WERI-Rb-1 (cell line): ENCODE measurements around the gene UBL3.

Source experiments
- DNase-seq: peaks from one replicate; pipeline ENCODE4 v3.0.0-alpha.2; 2020
- H3K27ac ChIP-seq: fragments of 250-450 bp; sonication (Bioruptor Pico); 2 replicates; pipeline ENCODE4 v1.5.1; 2020; ENCODE audit warnings: mild to moderate bottlenecking, moderate library complexity
- H3K27me3 ChIP-seq: fragments of 250-450 bp; sonication (Bioruptor Pico); 2 replicates; pipeline ENCODE4 v1.5.1; 2021; ENCODE audit warnings: mild to moderate bottlenecking, low read depth, moderate library complexity; ENCODE audit not compliant: insufficient read depth, severe bottlenecking
- H3K36me3 ChIP-seq: fragments of 250-450 bp; sonication (Bioruptor Pico); 2 replicates; pipeline ENCODE4 v1.5.1; 2020; ENCODE audit warnings: mild to moderate bottlenecking, moderate library complexity
- H3K4me3 ChIP-seq: 2 replicates; pipeline ENCODE4 v1.5.1; 2011; ENCODE audit warnings: low read depth, mild to moderate bottlenecking, control low read depth, low read length
- H3K9me3 ChIP-seq: fragments of 250-450 bp; sonication (Bioruptor Pico); 2 replicates; pipeline ENCODE4 v1.5.1; 2021; ENCODE audit warnings: mild to moderate bottlenecking, moderate library complexity; ENCODE audit not compliant: severe bottlenecking
- CTCF ChIP-seq: IDR thresholded peaks from 2 replicates; pipeline ENCODE4 v1.5.1; 2011; ENCODE audit warnings: low read depth, mild to moderate bottlenecking, control low read depth, inconsistent platforms, low read length

UBL3 gene

DNA sequence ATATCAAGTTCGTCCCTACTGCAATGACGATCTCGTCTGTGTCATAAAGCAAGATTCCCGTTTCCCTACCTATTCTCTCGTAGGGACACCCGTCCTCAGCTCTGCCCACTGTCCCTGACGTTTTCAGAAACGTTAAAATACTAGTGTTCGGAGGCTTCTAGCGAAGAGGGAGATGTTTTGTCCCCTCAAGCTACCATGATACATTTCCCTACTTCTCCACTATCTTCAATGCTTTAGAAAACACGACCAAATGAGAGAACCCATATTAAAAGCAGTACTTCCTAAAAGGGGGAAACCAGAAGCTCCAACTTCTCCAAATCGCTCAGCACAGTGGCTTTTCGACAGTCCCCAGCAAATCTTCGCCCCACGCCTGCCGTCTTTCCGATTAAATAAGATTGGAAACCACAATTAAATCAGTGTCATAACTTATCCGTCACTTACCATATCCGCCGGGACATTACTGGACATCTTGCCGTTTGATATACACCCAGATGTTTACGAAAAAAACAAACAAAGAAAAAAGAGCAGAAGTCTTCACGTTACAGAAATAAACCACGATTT, 1.3 kb downstream of the UBL3 start:
- no peak for DNase-seq
- peak overlapping the region; percentile 92; the same call in 1 of the 2 replicates for H3K27ac ChIP-seq

DNA sequence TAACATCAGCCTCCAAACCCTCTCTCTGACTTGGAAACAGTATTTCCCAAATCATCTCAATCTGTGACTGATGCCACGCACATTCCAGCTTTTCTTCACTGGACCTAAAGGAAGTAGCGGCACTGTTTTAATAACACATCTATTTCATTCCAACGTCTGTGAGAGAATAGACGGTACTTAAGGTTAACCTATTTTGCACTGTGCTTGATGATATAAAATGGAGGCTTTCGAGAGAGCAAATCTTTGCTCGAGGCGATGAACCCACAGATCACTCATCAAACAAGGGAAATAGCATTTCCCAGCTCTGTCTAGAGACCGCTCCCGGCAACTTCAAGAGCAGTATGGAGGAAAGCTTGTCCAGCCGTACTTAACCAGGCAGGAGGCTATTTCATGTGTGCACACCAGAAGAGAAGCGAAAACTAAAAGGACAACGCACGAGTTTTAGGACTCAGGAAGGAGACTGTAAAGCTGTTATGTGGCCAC, 2.9 kb downstream of the UBL3 start:
- no peak for DNase-seq

More for the DNA sequence above, 1.3 kb downstream of the UBL3 start:
- TF ChIP-seq CTCF = no peak
- no peaks in the 10 kb centered on the region for H3K9me3 ChIP-seq
- H3K4me3 ChIP-seq = peak overlapping the region; percentile 76
- no peaks in the 10 kb centered on the region for H3K27me3 ChIP-seq
- H3K36me3 ChIP-seq = no peaks in the 10 kb centered on the region

GRCh38 chr13:29846475-29847256, 3.8 kb downstream of the UBL3 start:
- H3K27ac ChIP-seq = no peak overlapping the region
- no peak for DNase-seq

More for the DNA sequence above, 2.9 kb downstream of the UBL3 start:
- no peaks in the 10 kb centered on the region for H3K9me3 ChIP-seq
- no peak overlapping the region for H3K4me3 ChIP-seq
- no peaks in the 10 kb centered on the region for H3K36me3 ChIP-seq
- H3K27ac ChIP-seq = no peak overlapping the region
- H3K27me3 ChIP-seq = no peaks in the 10 kb centered on the region
- TF ChIP-seq CTCF = no peak

GRCh38 chr13:29845440-29846056, 4.9 kb downstream of the UBL3 start:
- no peak for TF ChIP-seq CTCF
- H3K36me3 ChIP-seq = no peaks in the 10 kb centered on the region
- no peaks in the 10 kb centered on the region for H3K27me3 ChIP-seq
- no peaks in the 10 kb centered on the region for H3K9me3 ChIP-seq
- no peak overlapping the region for H3K27ac ChIP-seq
- DNase-seq = no peak
- H3K4me3 ChIP-seq = no peak overlapping the region

More at GRCh38 chr13:29846475-29847256, 3.8 kb downstream of the UBL3 start:
- no peaks in the 10 kb centered on the region for H3K9me3 ChIP-seq
- no peak overlapping the region for H3K4me3 ChIP-seq
- H3K36me3 ChIP-seq = no peaks in the 10 kb centered on the region
- H3K27me3 ChIP-seq = no peaks in the 10 kb centered on the region
- TF ChIP-seq CTCF = no peak

GRCh38 chr13:29844441-29844840, 6.0 kb downstream of the UBL3 start:
- Histone ChIP-seq H3K27ac (no peak overlapping the region), H3K27me3 (no peaks in the 10 kb centered on the region), H3K4me3 (no peak overlapping the region), H3K9me3 (no peaks in the 10 kb centered on the region), H3K36me3 (no peaks in the 10 kb centered on the region)
- DNase-seq = no peak
- TF ChIP-seq CTCF = no peak
